H1 (cell line): ENCODE results near the gene SHROOM2. TPM values are rescaled to one million over a fixed set of nuclear protein-coding genes. Genes with fewer than 3 reads are reported as not detected.

Source experiments
- CTCF ChIA-PET: fragments of 300-600 bp; sonication (Branson Sonifier 250); formaldehyde crosslinking; loops from one replicate; lab custom pipeline; 2021; ENCODE audit not compliant: partially characterized antibody; lab: Charles Lee
- POLR2A ChIA-PET: fragments of 300-600 bp; sonication (Branson Sonifier 250); formaldehyde crosslinking; loops from one replicate; lab custom pipeline; 2021; ENCODE audit warnings: inconsistent platforms; ENCODE audit not compliant: partially characterized antibody; lab: Charles Lee
- DNase-seq, 2 experiments: peaks; one replicate each; pipeline versions ENCODE4 v3.0.0 to v3.0.0-alpha.2; 2010 to 2022; ENCODE audit warnings: low spot score in 2 of 2, low read depth in 1 of 2, mixed read lengths in 1 of 2
- FAIRE-seq: peaks from 2 replicates; lab custom pipeline; 2011; peaks lifted over from hg19 to GRCh38; lab: Jason Lieb, UNC
- H2AFZ ChIP-seq: 2 replicates; pipeline ENCODE4 v1.8.1; 2012; ENCODE audit warnings: low read length, inconsistent platforms
- H2AK5ac ChIP-seq: 2 replicates; pipeline ENCODE4 v1.6.1; 2013; ENCODE audit warnings: low read depth, low read length
- H2BK120ac ChIP-seq: replicated peaks from 2 replicates; pipeline ENCODE3; 2013; ENCODE audit warnings: low read depth, low read length, inconsistent platforms
- H2BK12ac ChIP-seq: 2 replicates; pipeline ENCODE4 v1.6.1; 2013; ENCODE audit warnings: low read depth, low read length
- H2BK15ac ChIP-seq: 2 replicates; pipeline ENCODE4 v1.6.1; 2013; ENCODE audit warnings: low read length
- H2BK20ac ChIP-seq: 2 replicates; pipeline ENCODE4 v1.6.1; 2013; ENCODE audit warnings: low read length
- H2BK5ac ChIP-seq: 2 replicates; pipeline ENCODE4 v1.6.1; 2013; ENCODE audit warnings: low read depth, low read length
- H3K14ac ChIP-seq: 2 replicates; pipeline ENCODE4 v1.6.1; 2013; ENCODE audit warnings: inconsistent platforms; ENCODE audit not compliant: insufficient read length
- H3K18ac ChIP-seq: 2 replicates; pipeline ENCODE4 v1.6.1; 2013; ENCODE audit warnings: low read length; ENCODE audit errors: extremely low read depth
- H3K23ac ChIP-seq: 2 replicates; pipeline ENCODE4 v1.6.1; 2013; ENCODE audit warnings: inconsistent platforms; ENCODE audit not compliant: insufficient read length
- H3K23me2 ChIP-seq: 2 replicates; pipeline ENCODE4 v1.6.1; 2013; ENCODE audit warnings: low read depth, low read length
- H3K27ac ChIP-seq: 2 replicates; pipeline ENCODE4 v1.6.1; 2011; ENCODE audit warnings: low read depth, low read length, inconsistent platforms
- H3K27me3 ChIP-seq, 4 experiments: replicated peaks in 1 of 4; 1 replicate in 1 of 4; 2 replicates in 3 of 4; pipeline versions ENCODE4 v1.6.1 to v1.8.1; 2011 to 2013; ENCODE audit warnings: low read length in 3 of 4, mild to moderate bottlenecking in 3 of 4, inconsistent platforms in 2 of 4, mixed read lengths in 2 of 4, moderate library complexity in 1 of 4; ENCODE audit not compliant: control insufficient read depth in 3 of 4, insufficient read depth in 3 of 4; ENCODE audit errors: extremely low read depth in 1 of 4
- H3K36me3 ChIP-seq, 4 experiments: 2 replicates each; pipeline versions ENCODE4 v1.6.1 to v1.8.1; 2011 to 2013; ENCODE audit warnings: mild to moderate bottlenecking in 4 of 4, low read length in 3 of 4, moderate library complexity in 2 of 4, control low read depth in 1 of 4, inconsistent platforms in 1 of 4; ENCODE audit not compliant: insufficient read depth in 4 of 4, control insufficient read depth in 2 of 4
- H3K4ac ChIP-seq: replicated peaks from 2 replicates; pipeline ENCODE3; 2013; ENCODE audit warnings: low read length, low read depth, mixed read lengths, inconsistent platforms; ENCODE audit not compliant: insufficient read length
- H3K4me1 ChIP-seq, 4 experiments: replicated peaks in 1 of 4; 1 replicate in 1 of 4; 2 replicates in 3 of 4; pipeline versions ENCODE4 v1.6.1 to v1.8.1; 2011 to 2013; ENCODE audit warnings: low read length in 3 of 4, inconsistent platforms in 2 of 4, mixed read lengths in 1 of 4; ENCODE audit not compliant: insufficient read depth in 4 of 4, control insufficient read depth in 3 of 4
- H3K4me2 ChIP-seq, 2 experiments: 2 replicates each; pipeline versions ENCODE4 v1.6.1 to v1.8.1; 2011 to 2013; ENCODE audit warnings: low read depth in 2 of 2, low read length in 2 of 2, control low read depth in 1 of 2, inconsistent platforms in 1 of 2, mild to moderate bottlenecking in 1 of 2; ENCODE audit not compliant: insufficient read depth in 1 of 2
- H3K4me3 ChIP-seq, 4 experiments: fragments of 200-600, 300-600 bp in 1 of 4; sonication (generic), shearing (Covaris generic), sonication (Bioruptor Twin) in 1 of 4; 2 replicates each; pipeline versions ENCODE4 v1.5.1 to v1.8.1; 2011 to 2016; ENCODE audit warnings: low read length in 4 of 4, low read depth in 3 of 4, control low read depth in 2 of 4, inconsistent platforms in 2 of 4, mild to moderate bottlenecking in 2 of 4, mixed read lengths in 1 of 4, moderate library complexity in 1 of 4; ENCODE audit not compliant: insufficient read depth in 2 of 4; ENCODE audit errors: extremely low read depth in 1 of 4
- H3K56ac ChIP-seq: replicated peaks from 2 replicates; pipeline ENCODE3; 2013; ENCODE audit warnings: low read depth, mild to moderate bottlenecking, mixed read lengths, low read length, inconsistent platforms; ENCODE audit not compliant: insufficient read length
- H3K79me1 ChIP-seq: 2 replicates; pipeline ENCODE4 v1.6.1; 2013; ENCODE audit warnings: low read depth, low read length, control low read depth
- H3K79me2 ChIP-seq, 2 experiments: 2 replicates each; pipeline versions ENCODE4 v1.6.1 to v1.8.1; 2012 to 2013; ENCODE audit warnings: low read length in 2 of 2, mild to moderate bottlenecking in 2 of 2, inconsistent platforms in 1 of 2; ENCODE audit not compliant: insufficient read depth in 2 of 2, control insufficient read depth in 1 of 2
- H3K9ac ChIP-seq, 4 experiments: replicated peaks in 1 of 4; 1 replicate in 1 of 4; 2 replicates in 3 of 4; pipeline versions ENCODE4 v1.6.1 to v1.8.1; 2011 to 2013; ENCODE audit warnings: low read depth in 3 of 4, low read length in 3 of 4, control low read depth in 2 of 4, mild to moderate bottlenecking in 2 of 4, moderate library complexity in 2 of 4, inconsistent platforms in 1 of 4; ENCODE audit errors: extremely low read depth in 1 of 4
- H3K9me3 ChIP-seq, 2 experiments: 2 replicates each; pipeline versions ENCODE4 v1.6.1 to v1.8.1; 2012 to 2013; ENCODE audit warnings: mild to moderate bottlenecking in 2 of 2, moderate library complexity in 2 of 2, control low read depth in 1 of 2, inconsistent platforms in 1 of 2, low read depth in 1 of 2, low read length in 1 of 2, mixed read lengths in 1 of 2; ENCODE audit not compliant: insufficient read depth in 2 of 2
- H4K20me1 ChIP-seq, 2 experiments: replicated peaks in 1 of 2; 2 replicates each; pipeline versions ENCODE3 to v1.8.1; 2011 to 2013; ENCODE audit warnings: inconsistent platforms in 2 of 2, low read length in 2 of 2, mild to moderate bottlenecking in 1 of 2; ENCODE audit not compliant: insufficient read depth in 2 of 2, control insufficient read depth in 1 of 2
- H4K5ac ChIP-seq: 2 replicates; pipeline ENCODE4 v1.6.1; 2013; ENCODE audit warnings: low read length, low read depth, mixed read lengths, inconsistent platforms; ENCODE audit not compliant: insufficient read length
- H4K8ac ChIP-seq: 2 replicates; pipeline ENCODE4 v1.8.0; 2013; ENCODE audit warnings: mild to moderate bottlenecking, moderate library complexity, low read length, inconsistent platforms; ENCODE audit not compliant: insufficient read depth; ENCODE audit errors: extremely low read depth
- H4K91ac ChIP-seq: replicated peaks from 2 replicates; pipeline ENCODE3; 2013; ENCODE audit warnings: low read length, mixed read lengths, inconsistent platforms; ENCODE audit not compliant: insufficient read length
- ASH2L ChIP-seq: fragments of 200-600, 300-600 bp; sonication (generic); IDR thresholded peaks from one replicate; pipeline ENCODE4 v1.7.1; 2017; ENCODE audit warnings: low read length
- BCL11A ChIP-seq, 2 experiments: IDR thresholded peaks; one replicate each; pipeline ENCODE4 v1.6.1; 2011; ENCODE audit warnings: low read depth in 2 of 2, low read length in 2 of 2, mild to moderate bottlenecking in 2 of 2
- CREB1 ChIP-seq: IDR thresholded peaks from 2 replicates; pipeline ENCODE4 v1.6.1; 2012; ENCODE audit warnings: inconsistent platforms
- FOSL1 ChIP-seq: IDR thresholded peaks from 2 replicates; pipeline ENCODE4 v1.6.1; 2011; ENCODE audit warnings: mild to moderate bottlenecking, low read depth, low read length, moderate library complexity; ENCODE audit not compliant: insufficient read depth
- JUND ChIP-seq: IDR thresholded peaks from 2 replicates; pipeline ENCODE4 v1.6.1; 2011; ENCODE audit warnings: mild to moderate bottlenecking, improper control_type of control experiment, low read length
- KDM5A ChIP-seq: fragments of 200-600 bp; IDR thresholded peaks from 2 replicates; pipeline ENCODE4 v1.7.1; 2012; ENCODE audit warnings: mild to moderate bottlenecking, low read length, inconsistent platforms, mixed read lengths
- NANOG ChIP-seq: IDR thresholded peaks from 2 replicates; pipeline ENCODE4 v1.6.1; 2011; ENCODE audit warnings: low read length, low read depth, mild to moderate bottlenecking, inconsistent platforms; ENCODE audit not compliant: insufficient read depth, poor library complexity, severe bottlenecking
- POLR2AphosphoS5 ChIP-seq: IDR thresholded peaks from 2 replicates; pipeline ENCODE4 v1.6.1; 2011; ENCODE audit warnings: low read depth, low read length
- POU5F1 ChIP-seq: IDR thresholded peaks from 2 replicates; pipeline ENCODE4 v1.6.1; 2011; ENCODE audit warnings: low read depth, mild to moderate bottlenecking, low read length, moderate library complexity
- SIN3A ChIP-seq, 2 experiments: IDR thresholded peaks in 1 of 2; conservative IDR thresholded peaks in 1 of 2; 2 replicates each; pipeline ENCODE4 v1.6.1; 2011 to 2012; ENCODE audit warnings: low read length in 2 of 2, improper control_type of control experiment in 1 of 2, low read depth in 1 of 2, mild to moderate bottlenecking in 1 of 2
- SIRT6 ChIP-seq: IDR thresholded peaks from one replicate; pipeline ENCODE4 v1.7.1; 2012; ENCODE audit warnings: low read length, inconsistent platforms
- SP4 ChIP-seq: IDR thresholded peaks from 2 replicates; pipeline ENCODE4 v1.6.1; 2012; ENCODE audit warnings: low read length, inconsistent platforms
- YY1 ChIP-seq: IDR thresholded peaks from 2 replicates; pipeline ENCODE4 v1.6.1; 2011; ENCODE audit warnings: low read depth, mild to moderate bottlenecking, low read length
- WGBS, 2 experiments: shearing (Covaris generic) in 1 of 2; methylation state at CpG; one replicate each; pipeline versions ENCODE4 v1.1.6 to v1.1.7; 2013 to 2015; ENCODE audit warnings: low lambda C conversion rate in 2 of 2, mixed read lengths in 2 of 2, inconsistent platforms in 1 of 2, low coverage in 1 of 2, missing lambda C conversion rate in 1 of 2; ENCODE audit not compliant: insufficient replicate concordance in 2 of 2, insufficient coverage in 1 of 2, insufficient read length in 1 of 2; ENCODE audit errors: extremely low coverage in 1 of 2, missing lambda C conversion rate in 1 of 2; 5-methylcytosine and 5-hydroxymethylcytosine counted together
- polyA plus RNA-seq, 7 experiments: library from polyadenylated mRNA; depleted of rRNA in 3 of 7; stranded (reverse) in 5 of 7; unstranded in 2 of 7; fragments of >200 nt in 5 of 7; fragments of 200-250 nt in 2 of 7; gene quantifications; 1 replicate in 5 of 7; 2 replicates in 1 of 7; 4 replicates in 1 of 7; pipeline versions ENCODE4 v1.2.1 to v1.2.3, GENCODE V29; 2011 to 2013; ENCODE audit warnings: missing spikeins in 2 of 7, mixed read lengths in 2 of 7
- total RNA-seq: library from RNA; stranded (reverse); fragmentation: NEBNext Ultra II Directional; extraction: Animal tissue kit (Norgen Biotek cat#: 25700); gene quantifications from 2 replicates; pipeline ENCODE4 v1.2.1, GENCODE V29; 2021

The SHROOM2 gene
- total and polyA plus RNA-seq, 2 of the 8 experiments (the other 6 are each of a cell fraction or from before 2014, with no cell fraction given): 3.4 to 14.2 TPM

DNA sequence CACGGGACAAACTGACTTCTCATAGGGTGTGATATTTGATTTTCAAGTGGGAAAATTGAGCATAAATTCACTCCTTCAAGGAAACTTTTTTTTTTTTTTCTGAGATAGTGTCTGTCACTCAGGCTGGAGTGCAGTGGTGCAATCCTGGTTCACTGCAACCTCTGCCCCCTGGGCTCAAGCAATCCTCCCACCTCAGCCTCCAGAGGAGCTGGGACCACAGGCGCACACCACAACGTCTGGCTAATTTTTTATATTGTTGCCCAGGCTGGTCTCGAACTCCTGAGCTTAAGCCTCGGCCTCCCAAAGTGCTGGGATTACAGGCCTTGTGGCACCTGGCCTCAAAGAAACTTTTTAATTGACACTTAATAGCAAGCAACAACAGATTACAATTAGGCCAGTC lies 194.7 kb downstream of the SHROOM2 start:
- Histone ChIP-seq H3K4me3 (no peak overlapping the region), H3K18ac (no peak overlapping the region), H2BK20ac (no peak overlapping the region), H3K79me2 (no peaks in the 10 kb centered on the region), H3K27me3 (no peaks in the 10 kb centered on the region), H3K4me2 (no peak overlapping the region), H2AK5ac (no peak overlapping the region), H4K8ac (no peak overlapping the region), H2BK12ac (no peak overlapping the region), H3K14ac (no peak overlapping the region), H2AFZ (no peak overlapping the region), H3K36me3 (no peaks in the 10 kb centered on the region), H2BK15ac (no peak overlapping the region), H4K20me1 (no peaks in the 10 kb centered on the region), H2BK5ac (no peak overlapping the region), H3K27ac (no peak overlapping the region), H3K23me2 (no peaks in the 10 kb centered on the region), H3K9me3 (no peaks in the 10 kb centered on the region), H3K9ac (no peak overlapping the region), H3K4ac (no peak overlapping the region), H3K4me1 (peaks cover 0 to 5% (median 1%) of the 10 kb centered on the region in 4 experiments; a peak in 2 of 7 replicates), H3K79me1 (no peaks in the 10 kb centered on the region), H2BK120ac (no peak overlapping the region), H3K23ac (no peak overlapping the region), H3K56ac (no peak overlapping the region), H4K5ac (no peak overlapping the region), H4K91ac (no peak overlapping the region)
- ChIA-PET CTCF (no interaction called here), POLR2A (no interaction called here)
- FAIRE-seq: no peak
- no peak for DNase-seq
- WGBS, 2 experiments: 92% methylated on average over 3 of the region's 5 CpGs; no CpG with 5 or more reads in 1 of the 2 experiments
- TF ChIP-seq YY1 (no peak), ASH2L (no peak), POLR2AphosphoS5 (no peak), CREB1 (no peak), JUND (no peak), SIRT6 (no peak), SIN3A (conservative IDR thresholded peaks at IDR 0.05 in 1 of 2, IDR thresholded peaks at IDR 0.05 in 1 of 2; ENCODE audit: low read depth in 1 of 2, low read length in 2 of 2) (no peak), FOSL1 (no peak), NANOG (no peak), KDM5A (no peak), BCL11A (IDR thresholded peaks at IDR 0.05; ENCODE audit: low read depth in 2 of 2, low read length in 2 of 2) (no peak), SP4 (no peak), POU5F1 (no peak)
